Endothelial cell of umbilical vein (primary cell): Measurements from ENCODE around the gene SPRN. TPM values are rescaled to one million over a fixed set of nuclear protein-coding genes. Genes with fewer than 3 reads are reported as not detected.

Source experiments
- BruUV-seq: library from RNA; stranded (reverse); fragments of 400-500 nt; replicated peaks from 2 replicates; lab custom pipeline; 2021; lab: Mats Ljungman, UMichigan
- CTCF ChIA-PET: fragments of 300-600, 350-600 bp; sonication (Branson Sonifier 250); formaldehyde crosslinking; loops from one replicate; lab custom pipeline; 2021; ENCODE audit warnings: antibody characterized with exemption, inconsistent platforms; lab: Charles Lee
- POLR2A ChIA-PET: fragments of 300-600, 350-600 bp; sonication (Branson Sonifier 250); formaldehyde crosslinking; loops from one replicate; lab custom pipeline; 2021; ENCODE audit warnings: antibody characterized with exemption, inconsistent platforms; lab: Charles Lee
- DNase-seq: peaks from one replicate; pipeline ENCODE4 v3.0.0-alpha.2; 2011; ENCODE audit warnings: low read depth, low spot score
- FAIRE-seq: peaks from 2 replicates; lab custom pipeline; 2011; peaks lifted over from hg19 to GRCh38; lab: Jason Lieb, UNC
- H2AFZ ChIP-seq: 2 replicates; pipeline ENCODE4 v1.6.0; 2012; ENCODE audit warnings: low read depth, low read length, control low read depth, inconsistent platforms
- H3K27ac ChIP-seq: 2 replicates; pipeline ENCODE4 v1.5.1; 2011; ENCODE audit warnings: low read depth, mild to moderate bottlenecking, control low read depth, low read length, moderate library complexity; ENCODE audit not compliant: insufficient read depth
- H3K27me3 ChIP-seq, 2 experiments: 2 replicates each; pipeline versions ENCODE4 v1.6.0 to v1.6.1; 2011; ENCODE audit warnings: low read length in 2 of 2, mixed read lengths in 1 of 2; ENCODE audit not compliant: control insufficient read depth in 2 of 2, insufficient read depth in 2 of 2
- H3K36me3 ChIP-seq, 2 experiments: 2 replicates in 1 of 2; 3 replicates in 1 of 2; pipeline ENCODE4 v1.5.1; 2011; ENCODE audit warnings: low read length in 2 of 2, mild to moderate bottlenecking in 1 of 2, moderate library complexity in 1 of 2; ENCODE audit not compliant: control insufficient read depth in 2 of 2, insufficient read depth in 2 of 2; ENCODE audit errors: extremely low read depth in 1 of 2
- H3K4me1 ChIP-seq: 3 replicates; pipeline ENCODE4 v1.5.1; 2011; ENCODE audit warnings: mild to moderate bottlenecking, low read length; ENCODE audit not compliant: control insufficient read depth, insufficient read depth; ENCODE audit errors: extremely low read depth
- H3K4me2 ChIP-seq: 2 replicates; pipeline ENCODE4 v1.6.1; 2011; ENCODE audit warnings: low read length, control low read depth, mixed read lengths; ENCODE audit not compliant: insufficient read depth
- H3K4me3 ChIP-seq, 3 experiments: fragments of 200-600 bp in 1 of 3; sonication (generic), shearing (Covaris generic) in 1 of 3; replicated peaks in 1 of 3; 2 replicates each; pipeline ENCODE4 v1.5.1; 2011 to 2016; ENCODE audit warnings: control low read depth in 3 of 3, low read length in 3 of 3, mild to moderate bottlenecking in 2 of 3, inconsistent platforms in 1 of 3, low read depth in 1 of 3, moderate library complexity in 1 of 3; ENCODE audit not compliant: insufficient read depth in 1 of 3
- H3K79me2 ChIP-seq: 2 replicates; pipeline ENCODE4 v1.6.0; 2012; ENCODE audit warnings: low read length, inconsistent platforms; ENCODE audit not compliant: control insufficient read depth, insufficient read depth
- H3K9ac ChIP-seq: replicated peaks from 2 replicates; pipeline ENCODE3; 2011; ENCODE audit warnings: low read length, control low read depth; ENCODE audit not compliant: insufficient read depth; ENCODE audit errors: extremely low read depth
- H3K9me1 ChIP-seq: replicated peaks from 3 replicates; pipeline ENCODE4 v1.6.0; 2011; ENCODE audit warnings: mild to moderate bottlenecking, low read length; ENCODE audit not compliant: control insufficient read depth, insufficient read depth; ENCODE audit errors: extremely low read depth
- H3K9me3 ChIP-seq: replicated peaks from 2 replicates; pipeline ENCODE4 v1.5.1; 2012; ENCODE audit warnings: low read length, inconsistent platforms; ENCODE audit not compliant: control insufficient read depth, insufficient read depth
- H4K20me1 ChIP-seq: replicated peaks from 2 replicates; pipeline ENCODE3; 2011; ENCODE audit warnings: mild to moderate bottlenecking, low read length; ENCODE audit not compliant: control insufficient read depth, insufficient read depth; ENCODE audit errors: extremely low read depth
- EZH2 ChIP-seq: IDR thresholded peaks from 2 replicates; pipeline ENCODE4 v1.6.1; 2012; ENCODE audit warnings: borderline replicate concordance, low read depth, mild to moderate bottlenecking, moderate library complexity, low read length, inconsistent platforms; ENCODE audit not compliant: severe bottlenecking
- FOS ChIP-seq: IDR thresholded peaks from 2 replicates; pipeline ENCODE4 v1.6.1; 2011; ENCODE audit warnings: mild to moderate bottlenecking, low read length, moderate library complexity, borderline replicate concordance; ENCODE audit not compliant: insufficient read depth
- GATA2 ChIP-seq: IDR thresholded peaks from 2 replicates; pipeline ENCODE4 v1.7.0; 2011; ENCODE audit warnings: low read depth, mild to moderate bottlenecking, moderate library complexity, mixed read lengths, low read length; ENCODE audit not compliant: insufficient read length, insufficient read depth
- MYC ChIP-seq: IDR thresholded peaks from one replicate; pipeline ENCODE4 v1.6.1; 2011; ENCODE audit warnings: mild to moderate bottlenecking, low read depth, low read length
- POLR2A ChIP-seq: IDR thresholded peaks from 2 replicates; pipeline ENCODE4 v1.6.1; 2012; ENCODE audit warnings: low read depth, mild to moderate bottlenecking, control low read depth, low read length
- POLR2AphosphoS5 ChIP-seq: IDR thresholded peaks from 2 replicates; pipeline ENCODE4 v1.6.1; 2012; ENCODE audit warnings: low read depth, mild to moderate bottlenecking, control low read depth, low read length, moderate library complexity; ENCODE audit not compliant: insufficient read depth
- dilution Hi-C: fragments of 300-500 bp; cut with MboI; formaldehyde crosslinking; loops from one replicate; pipeline ENCODE4 v1.15.0; 2019; ENCODE audit warnings: low sequenced_read_pairs; ENCODE audit not compliant: extremely low pct_ligation_motif_present
- intact Hi-C: fragments of 100-400 bp; cut with micrococcal nuclease; formaldehyde crosslinking; loops from one replicate; pipeline ENCODE4 v1.10.0; 2022
- polyA plus RNA-seq, 4 experiments: library from polyadenylated mRNA; depleted of rRNA in 3 of 4; stranded (reverse) in 3 of 4; unstranded in 1 of 4; fragments of >200 nt; gene quantifications; 2 replicates each; pipeline versions ENCODE4 v1.2.1 to v1.2.3, GENCODE V29; 2011 to 2012; ENCODE audit warnings: missing spikeins in 1 of 4
- total RNA-seq: library from RNA; stranded (reverse); gene quantifications from 2 replicates; pipeline ENCODE4 v1.2.3, GENCODE V29; 2021

The SPRN gene
- total and polyA plus RNA-seq, 2 donors (not counting 3 experiments of a cell fraction or from before 2014, with no cell fraction given) = 0.13 TPM; not detected in 1

- FAIRE-seq (no peak), DNase-seq (no peak)
- no peaks in the 10 kb centered on the region for H3K27me3 ChIP-seq
- dilution Hi-C loops = no loop called here
- no peak overlapping the region for H3K4me3 ChIP-seq
- H4K20me1 ChIP-seq = no peaks in the 10 kb centered on the region
- no peak overlapping the region for H3K27ac ChIP-seq
- no peak for TF ChIP-seq GATA2
- no peak for TF ChIP-seq FOS
- H3K9me1 ChIP-seq = no peaks in the 10 kb centered on the region
- no peak overlapping the region for H3K9ac ChIP-seq
- no peak overlapping the region for H2AFZ ChIP-seq
- ChIA-PET CTCF (interaction anchor here (0.6 kb wide), 1 partner anchor 288 kb away, joined by 3 read pairs; no protein-coding TSS in a partner anchor), POLR2A (no interaction called here)
- no peak overlapping the region for H3K4me2 ChIP-seq
- BruUV-seq = no TSS peak
- H3K4me1 ChIP-seq = no peaks in the 10 kb centered on the region
- H3K36me3 ChIP-seq = peaks cover 16 to 27% of the 10 kb centered on the region in 2 experiments
- H3K9me3 ChIP-seq = no peaks in the 10 kb centered on the region
- peaks cover 33% of the 10 kb centered on the region for H3K79me2 ChIP-seq
- intact Hi-C loops = no loop called here
Observed at GRCh38 chr10:133401981-133402725, 22.3 kb downstream of the SPRN start.

GRCh38 chr10:133401500-133401899 lies 22.9 kb downstream of the SPRN start:
- dilution Hi-C loops = no loop called here
- peaks cover 31% of the 10 kb centered on the region for H3K79me2 ChIP-seq
- H3K9me3 ChIP-seq = no peaks in the 10 kb centered on the region
- H4K20me1 ChIP-seq = no peaks in the 10 kb centered on the region
- H3K36me3 ChIP-seq = peaks cover 16 to 30% of the 10 kb centered on the region in 2 experiments
- no peaks in the 10 kb centered on the region for H3K4me1 ChIP-seq
- TF ChIP-seq FOS = no peak
- TF ChIP-seq MYC = no peak
- no peak for TF ChIP-seq EZH2
- no peak for TF ChIP-seq POLR2A
- TF ChIP-seq POLR2AphosphoS5 = no peak
- TF ChIP-seq GATA2 = no peak
- H3K4me3 ChIP-seq = no peak overlapping the region
- H3K27me3 ChIP-seq = no peaks in the 10 kb centered on the region
- no peak for FAIRE-seq
- H2AFZ ChIP-seq = no peak overlapping the region
- BruUV-seq = no TSS peak
- H3K9me1 ChIP-seq = no peaks in the 10 kb centered on the region
- no peak for DNase-seq
- H3K4me2 ChIP-seq = no peak overlapping the region
- H3K27ac ChIP-seq = no peak overlapping the region
- intact Hi-C loops = no loop called here
- no peak overlapping the region for H3K9ac ChIP-seq
- POLR2A ChIA-PET = interaction anchor here (0.6 kb wide), 1 partner anchor 1243 kb away, joined by 3 read pairs; no protein-coding TSS in a partner anchor
- CTCF ChIA-PET = interaction anchor here (0.6 kb wide), 1 partner anchor 287 kb away, joined by 3 read pairs; no protein-coding TSS in a partner anchor
